Epithelial cell of esophagus (primary cell): Measurements from ENCODE around the gene KCNJ16.

Source experiments
- DNase-seq: peaks from one replicate; pipeline ENCODE4 v3.0.0; 2010; ENCODE audit warnings: low read depth
- H3K4me3 ChIP-seq: 2 replicates; pipeline ENCODE4 v1.5.1; 2011; ENCODE audit warnings: mild to moderate bottlenecking, low read length, control low read depth
- CTCF ChIP-seq: IDR thresholded peaks from 2 replicates; pipeline ENCODE4 v1.5.1; 2011; ENCODE audit warnings: low read depth, mild to moderate bottlenecking, low read length, control low read depth, inconsistent platforms; ENCODE audit not compliant: insufficient read depth; ENCODE audit errors: missing control alignments

The KCNJ16 gene

GRCh38 chr17:70104791-70105523 is 29.9 kb downstream of the KCNJ16 start:
- no peak overlapping the region for H3K4me3 ChIP-seq
- DNase-seq, result no peak
- TF ChIP-seq CTCF, result no peak

- no peak overlapping the region for H3K4me3 ChIP-seq
- DNase-seq, result no peak
- no peak for TF ChIP-seq CTCF
Observed at GRCh38 chr17:70105641-70106040, 30.6 kb downstream of the KCNJ16 start.

- TF ChIP-seq CTCF, result no peak
- DNase-seq, result no peak
- H3K4me3 ChIP-seq, result no peak overlapping the region
Observed at GRCh38 chr17:70106551-70106950, 31.5 kb downstream of the KCNJ16 start.

GRCh38 chr17:70107441-70107840 is 32.4 kb downstream of the KCNJ16 start:
- no peak for DNase-seq
- H3K4me3 ChIP-seq, result no peak overlapping the region
- no peak for TF ChIP-seq CTCF

- DNase-seq, result no peak
- no peak for TF ChIP-seq CTCF
- no peak overlapping the region for H3K4me3 ChIP-seq
Observed at GRCh38 chr17:70107904-70108565, 33.0 kb downstream of the KCNJ16 start.

GRCh38 chr17:70109497-70109896 is 34.5 kb downstream of the KCNJ16 start:
- DNase-seq, result no peak

More at GRCh38 chr17:70109497-70109896, 34.5 kb downstream of the KCNJ16 start:
- no peak for TF ChIP-seq CTCF
- no peak overlapping the region for H3K4me3 ChIP-seq
